K562 (cell line): ENCODE results near the gene ZNHIT1. TPM values are rescaled to one million over a fixed set of nuclear protein-coding genes. Genes with fewer than 3 reads are reported as not detected.

Source experiments
- CTCF ChIP-seq, 3 experiments: IDR thresholded peaks in 2 of 3; conservative IDR thresholded peaks in 1 of 3; 2 replicates each; pipeline ENCODE4 v1.5.1; 2011 to 2012; ENCODE audit warnings: low read length in 3 of 3, mild to moderate bottlenecking in 3 of 3, control low read depth in 2 of 3, improper control_type of control experiment in 1 of 3, inconsistent platforms in 1 of 3, low read depth in 1 of 3, mixed read lengths in 1 of 3, moderate library complexity in 1 of 3; ENCODE audit not compliant: insufficient read depth in 2 of 3
- DPF2 ChIP-seq: fragments of 450-650 bp; IDR thresholded peaks from 2 replicates; pipeline ENCODE4 v1.6.1; 2016
- GABPB2 ChIP-seq: fragments of 250-450 bp; sonication (Bioruptor Pico); conservative IDR thresholded peaks from 2 replicates; pipeline ENCODE4 v1.5.1; 2021; ENCODE audit warnings: mild to moderate bottlenecking
- HMBOX1 ChIP-seq: sonication (generic); IDR thresholded peaks from 2 replicates; pipeline ENCODE4 v1.6.1; 2016
- HMG20A ChIP-seq: fragments of 450-650 bp; formaldehyde crosslinking; conservative IDR thresholded peaks from 2 replicates; pipeline ENCODE4 v1.4.0; 2020; ENCODE audit warnings: mild to moderate bottlenecking, mixed read lengths
- HMGN3 ChIP-seq: IDR thresholded peaks from 2 replicates; pipeline ENCODE4 v1.6.1; 2011; ENCODE audit warnings: borderline replicate concordance, low read depth, mild to moderate bottlenecking, mixed read lengths, low read length; ENCODE audit not compliant: insufficient read length; ENCODE audit errors: extremely low read depth
- MED1 ChIP-seq: sonication (generic); formaldehyde crosslinking; IDR thresholded peaks from 2 replicates; pipeline ENCODE4 v1.8.1; 2023; ENCODE audit warnings: missing genetic modification reagents, borderline replicate concordance
- NCOA1 ChIP-seq: fragments of 450-650 bp; IDR thresholded peaks from 2 replicates; pipeline ENCODE4 v1.6.1; 2016; ENCODE audit warnings: low read depth
- NCOR1 ChIP-seq: fragments of 450-650 bp; IDR thresholded peaks from 2 replicates; pipeline ENCODE4 v1.6.1; 2016; ENCODE audit warnings: mild to moderate bottlenecking, moderate library complexity
- NFRKB ChIP-seq: fragments of 450-650 bp; IDR thresholded peaks from 2 replicates; pipeline ENCODE4 v1.6.1; 2016; ENCODE audit warnings: low read depth
- PML ChIP-seq: IDR thresholded peaks from 2 replicates; pipeline ENCODE4 v1.6.1; 2012; ENCODE audit warnings: low read length, inconsistent platforms
- POLR2AphosphoS5 ChIP-seq: IDR thresholded peaks from 2 replicates; pipeline ENCODE4 v1.6.1; 2011; ENCODE audit warnings: mild to moderate bottlenecking, low read depth, low read length, moderate library complexity; ENCODE audit not compliant: control insufficient read depth, insufficient read depth
- SMARCA4 ChIP-seq: fragments of 450-650 bp; IDR thresholded peaks from 2 replicates; pipeline ENCODE4 v1.6.1; 2016
- TAF1 ChIP-seq: IDR thresholded peaks from 2 replicates; pipeline ENCODE4 v1.6.1; 2011; ENCODE audit warnings: mild to moderate bottlenecking, low read length, moderate library complexity; ENCODE audit not compliant: insufficient read depth, control insufficient read depth, severe bottlenecking; ENCODE audit errors: extremely low read depth
- TFE3 ChIP-seq: fragments of 450-650 bp; formaldehyde crosslinking; IDR thresholded peaks from 2 replicates; pipeline ENCODE4 v1.4.0; 2020; ENCODE audit warnings: mild to moderate bottlenecking, mixed read lengths
- YY1 ChIP-seq, 3 experiments: IDR thresholded peaks; 2 replicates each; pipeline ENCODE4 v1.6.1; 2011; ENCODE audit warnings: low read length in 2 of 3, mild to moderate bottlenecking in 2 of 3, moderate library complexity in 2 of 3, borderline replicate concordance in 1 of 3, control low read depth in 1 of 3, low read depth in 1 of 3; ENCODE audit not compliant: insufficient read depth in 3 of 3, insufficient replicate concordance in 2 of 3, control insufficient read depth in 1 of 3, insufficient read length in 1 of 3; ENCODE audit errors: extremely low read depth in 1 of 3
- ZC3H4 ChIP-seq: sonication (generic); formaldehyde crosslinking; IDR thresholded peaks from 2 replicates; pipeline ENCODE4 v1.9.0; 2021; ENCODE audit warnings: missing genetic modification reagents, borderline replicate concordance
- ZNF282 ChIP-seq: sonication (generic); formaldehyde crosslinking; IDR thresholded peaks from 2 replicates; pipeline ENCODE4 v1.8.1; 2023; ENCODE audit warnings: missing genetic modification reagents
- polyA plus RNA-seq, 8 experiments: library from polyadenylated mRNA; depleted of rRNA in 4 of 8; stranded (reverse) in 5 of 8; unstranded in 3 of 8; fragments of >200 nt; fragmentation: Nextera tagmentation in 2 of 8; fragmentation: Illumina TruSeq in 1 of 8; extraction: Ambion mirVana in 2 of 8; extraction: Trizol in 1 of 8; gene quantifications; 2 replicates each; pipeline versions ENCODE4 v1.2.1 to v1.2.3, GENCODE V29; 2011 to 2014; ENCODE audit warnings: inconsistent platforms in 1 of 8, missing spikeins in 1 of 8
- total RNA-seq, 7 experiments: library from RNA; depleted of rRNA in 6 of 7; stranded (reverse); fragments of >200 nt in 6 of 7; fragmentation: Illumina TruSeq in 2 of 7; extraction: Trizol in 2 of 7; gene quantifications; 2 replicates each; pipeline versions ENCODE4 v1.2.1 to v1.2.3, GENCODE V29; 2011 to 2021; ENCODE audit warnings: low replicate concordance in 1 of 7
- TF ChIP-seq, protein P1 (sequence below): fragments of 450-650 bp; IDR thresholded peaks from 2 replicates; pipeline ENCODE4 v1.6.1; 2018; ENCODE audit not compliant: partially characterized antibody

Gene ZNHIT1
- total and polyA plus RNA-seq, 9 of the 15 experiments (the other 6 are each of a cell fraction or from before 2014, with no cell fraction given) = 6.4 to 162 (median 70.1) TPM

DNA sequence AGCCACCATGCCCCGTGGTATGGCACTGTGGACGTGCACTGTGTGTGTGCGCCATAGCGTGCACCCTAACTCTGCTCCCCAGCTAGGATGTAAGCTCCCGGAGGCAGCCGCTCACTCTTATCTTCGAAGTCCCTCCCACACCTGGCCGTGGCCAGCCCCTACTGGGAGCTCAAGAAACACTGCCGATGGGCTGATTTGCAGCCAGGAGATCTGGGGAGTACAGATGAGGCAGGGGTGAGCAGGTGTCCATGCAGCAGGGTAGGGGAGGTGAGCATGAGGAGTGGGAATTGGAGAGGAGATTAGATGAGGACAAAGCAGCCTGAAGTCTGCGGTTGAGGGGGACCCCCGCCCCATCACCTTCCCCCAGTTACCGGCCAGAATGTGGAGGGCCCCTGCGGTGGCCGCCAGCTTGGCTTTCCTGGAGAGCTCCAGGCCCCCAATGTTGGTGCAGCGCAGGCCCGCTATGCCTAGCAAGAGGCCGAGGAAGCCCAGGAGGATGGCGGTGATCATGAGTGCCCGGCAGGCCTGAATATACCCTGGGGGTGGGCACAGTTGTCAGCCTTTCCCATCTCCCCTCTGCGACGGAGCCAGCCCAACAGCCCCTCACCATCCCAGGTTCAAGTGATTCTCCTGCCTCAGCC is 16.1 kb downstream of the ZNHIT1 start (continued):
- TF ChIP-seq TFE3 = no peak
- TF ChIP-seq NCOR1 = peak; percentile 89
- TF ChIP-seq NCOA1 = peak; percentile 44; the same call in 1 of the 2 replicates
- no peak for TF ChIP-seq GABPB2 (CRISPR knock-in tag)
- TF ChIP-seq POLR2AphosphoS5 = peak; percentile 93
- TF ChIP-seq, protein P1, sequence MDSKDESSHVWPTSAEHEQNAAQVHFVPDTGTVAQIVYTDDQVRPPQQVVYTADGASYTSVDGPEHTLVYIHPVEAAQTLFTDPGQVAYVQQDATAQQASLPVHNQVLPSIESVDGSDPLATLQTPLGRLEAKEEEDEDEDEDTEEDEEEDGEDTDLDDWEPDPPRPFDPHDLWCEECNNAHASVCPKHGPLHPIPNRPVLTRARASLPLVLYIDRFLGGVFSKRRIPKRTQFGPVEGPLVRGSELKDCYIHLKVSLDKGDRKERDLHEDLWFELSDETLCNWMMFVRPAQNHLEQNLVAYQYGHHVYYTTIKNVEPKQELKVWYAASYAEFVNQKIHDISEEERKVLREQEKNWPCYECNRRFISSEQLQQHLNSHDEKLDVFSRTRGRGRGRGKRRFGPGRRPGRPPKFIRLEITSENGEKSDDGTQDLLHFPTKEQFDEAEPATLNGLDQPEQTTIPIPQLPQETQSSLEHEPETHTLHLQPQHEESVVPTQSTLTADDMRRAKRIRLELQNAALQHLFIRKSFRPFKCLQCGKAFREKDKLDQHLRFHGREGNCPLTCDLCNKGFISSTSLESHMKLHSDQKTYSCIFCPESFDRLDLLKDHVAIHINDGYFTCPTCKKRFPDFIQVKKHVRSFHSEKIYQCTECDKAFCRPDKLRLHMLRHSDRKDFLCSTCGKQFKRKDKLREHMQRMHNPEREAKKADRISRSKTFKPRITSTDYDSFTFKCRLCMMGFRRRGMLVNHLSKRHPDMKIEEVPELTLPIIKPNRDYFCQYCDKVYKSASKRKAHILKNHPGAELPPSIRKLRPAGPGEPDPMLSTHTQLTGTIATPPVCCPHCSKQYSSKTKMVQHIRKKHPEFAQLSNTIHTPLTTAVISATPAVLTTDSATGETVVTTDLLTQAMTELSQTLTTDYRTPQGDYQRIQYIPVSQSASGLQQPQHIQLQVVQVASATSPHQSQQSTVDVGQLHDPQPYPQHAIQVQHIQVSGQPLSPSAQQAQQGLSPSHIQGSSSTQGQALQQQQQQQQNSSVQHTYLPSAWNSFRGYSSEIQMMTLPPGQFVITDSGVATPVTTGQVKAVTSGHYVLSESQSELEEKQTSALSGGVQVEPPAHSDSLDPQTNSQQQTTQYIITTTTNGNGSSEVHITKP = peak; percentile 51
- no peak for TF ChIP-seq HMGN3
- no peak for TF ChIP-seq ZNF282
- TF ChIP-seq DPF2 = peak; percentile 80; the same call in 1 of the 2 replicates
- 0 out of 6 replicates have a peak, but pooled peaks of 1 of the 3 experiments have one; percentile 5 for TF ChIP-seq CTCF (IDR thresholded peaks at IDR 0.05 in 2 of 3, conservative IDR thresholded peaks at IDR 0.05 in 1 of 3; ENCODE audit: insufficient read depth in 2 of 3, low read depth in 1 of 3, low read length in 3 of 3)
- TF ChIP-seq MED1 (CRISPR knock-in tag) = no peak
- peak; percentile 74 for TF ChIP-seq PML
- TF ChIP-seq ZC3H4 (CRISPR knock-in tag) = no peak
- TF ChIP-seq NFRKB = no peak
- TF ChIP-seq HMBOX1 = no peak
- TF ChIP-seq SMARCA4 = no peak; the same call in none of the 2 replicates
- TF ChIP-seq TAF1 = peak; percentile 51
- no peak for TF ChIP-seq HMG20A (CRISPR knock-in tag)
- TF ChIP-seq YY1 (IDR thresholded peaks at IDR 0.05; ENCODE audit: borderline replicate concordance in 1 of 3, control insufficient read depth in 1 of 3, extremely low read depth in 1 of 3, insufficient read depth in 3 of 3, insufficient read length in 1 of 3, insufficient replicate concordance in 2 of 3, low read depth in 1 of 3, low read length in 2 of 3) = peak in 2 of 3 experiments; percentile 4 to 28
